Neural progenitor cell (in vitro differentiated cells): Measurements from ENCODE around the gene CALR.

ENCODE experiments used
- CTCF ChIP-seq: fragments of 200-600 bp; sonication (generic); IDR thresholded peaks from 2 replicates; pipeline ENCODE4 v1.5.1; 2017; ENCODE audit warnings: antibody characterized with exemption, mild to moderate bottlenecking
- EZH2 ChIP-seq: fragments of 200-600 bp; sonication (generic); IDR thresholded peaks from 2 replicates; pipeline ENCODE4 v1.6.1; 2017; ENCODE audit warnings: antibody characterized with exemption, mild to moderate bottlenecking, moderate library complexity
- EZH2phosphoT487 ChIP-seq: fragments of 200-600 bp; sonication (generic); IDR thresholded peaks from 2 replicates; pipeline ENCODE4 v1.6.1; 2017; ENCODE audit warnings: antibody characterized with exemption

DNA sequence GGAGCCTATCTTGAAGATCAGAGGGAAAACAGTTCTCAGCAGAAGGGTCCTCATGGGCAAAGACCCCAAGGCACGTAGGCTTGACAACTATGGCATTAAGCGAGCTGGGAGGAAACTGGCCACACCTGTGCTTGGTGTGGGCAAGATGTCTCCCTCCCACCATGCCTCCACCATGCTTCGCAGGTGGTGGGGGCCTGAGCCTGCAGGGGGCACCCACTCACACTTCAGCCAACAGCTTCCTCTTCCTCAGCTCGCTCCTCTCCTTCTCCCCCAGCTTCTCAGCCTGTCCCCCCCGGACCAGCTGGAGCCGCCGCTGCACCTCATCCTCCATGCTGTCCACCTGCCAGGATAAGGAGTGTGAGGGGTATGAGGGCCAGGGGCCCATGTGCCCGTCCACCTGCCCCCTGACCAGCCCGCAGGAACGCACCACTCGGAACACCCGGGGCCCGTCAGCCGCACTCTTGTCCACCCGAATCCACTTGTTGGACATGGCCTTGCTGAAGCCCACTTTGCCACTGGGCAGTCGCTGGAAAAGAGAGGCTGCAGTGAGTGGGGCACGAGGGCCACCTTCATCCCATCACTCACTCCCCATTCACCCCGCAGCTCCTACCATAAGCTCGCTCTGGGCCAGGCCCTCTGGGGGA is 8.3 kb upstream of the CALR start:
- TF ChIP-seq CTCF (no peak), EZH2phosphoT487 (no peak), EZH2 (no peak)
